ENCODE results near the gene LRRC52. TPM values are rescaled to one million over a fixed set of nuclear protein-coding genes. Genes with fewer than 3 reads are reported as not detected.

LRRC52 gene, protein sequence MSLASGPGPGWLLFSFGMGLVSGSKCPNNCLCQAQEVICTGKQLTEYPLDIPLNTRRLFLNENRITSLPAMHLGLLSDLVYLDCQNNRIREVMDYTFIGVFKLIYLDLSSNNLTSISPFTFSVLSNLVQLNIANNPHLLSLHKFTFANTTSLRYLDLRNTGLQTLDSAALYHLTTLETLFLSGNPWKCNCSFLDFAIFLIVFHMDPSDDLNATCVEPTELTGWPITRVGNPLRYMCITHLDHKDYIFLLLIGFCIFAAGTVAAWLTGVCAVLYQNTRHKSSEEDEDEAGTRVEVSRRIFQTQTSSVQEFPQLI
- polyA plus RNA-seq (2012; rRNA removed): not detected in 2 replicates
- not detected in 2 replicates for polyA plus RNA-seq (2012; cell fraction: cytosol; rRNA removed)
- not detected in 2 replicates for polyA plus RNA-seq (2012; cell fraction: nucleus; rRNA removed)

DNA sequence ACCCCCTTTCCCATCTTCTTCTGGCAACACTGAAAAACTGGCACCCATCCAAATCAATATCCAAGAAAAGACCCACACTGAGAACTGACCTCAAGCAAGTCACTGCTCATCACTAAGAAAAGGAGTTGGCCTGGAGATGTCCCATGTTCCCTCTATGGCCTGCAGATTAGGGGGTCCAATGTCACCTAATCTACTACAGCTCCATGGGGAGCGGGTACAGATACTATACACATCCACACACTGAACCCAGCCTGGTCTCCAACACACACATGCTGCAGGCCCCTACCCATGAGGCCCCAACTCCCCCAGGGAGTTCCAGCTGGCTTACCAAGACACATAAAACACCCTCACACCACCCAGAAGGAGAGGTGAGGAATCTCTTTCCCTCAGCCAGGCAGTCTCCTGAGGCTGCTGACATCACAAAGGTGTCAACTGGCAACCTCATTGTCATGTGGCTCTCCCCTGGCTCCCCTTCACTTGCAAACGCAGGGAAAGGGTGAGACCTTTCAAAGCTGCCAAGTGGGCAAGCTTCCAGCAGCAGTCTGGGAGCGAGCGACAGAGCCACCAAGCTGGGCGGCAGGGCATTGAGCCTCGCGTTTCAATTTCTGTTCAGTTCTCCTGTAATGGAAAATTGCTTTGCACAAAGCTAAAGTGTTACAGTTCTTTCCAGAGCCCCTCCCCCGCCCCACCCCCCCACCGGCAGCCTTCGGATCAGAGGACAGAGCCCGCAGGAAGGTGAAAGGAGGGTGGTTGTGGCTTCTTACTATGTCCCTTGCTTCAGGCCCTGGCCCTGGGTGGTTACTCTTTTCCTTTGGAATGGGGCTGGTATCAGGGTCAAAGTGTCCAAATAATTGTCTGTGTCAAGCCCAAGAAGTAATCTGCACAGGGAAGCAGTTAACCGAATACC, at the start of gene LRRC52:
Gene LRRC52 (plus strand): TSS at position 469 of the 907 bp plus-strand sequence. CDS start 297 bp downstream, at position 766.
- Histone ChIP-seq H4K20me1 (ENCODE audit: insufficient read depth) (no peaks in the 10 kb centered on the region), H3K79me2 (ENCODE audit: insufficient read depth) (no peaks in the 10 kb centered on the region), H3K9me3 (no peaks in the 10 kb centered on the region), H3F3A (replicated peaks; ENCODE audit: insufficient read depth) (no peaks in the 10 kb centered on the region), H2AFZ (ENCODE audit: low read depth) (no peak within 1 kb of the TSS), H3K4me3 (ENCODE audit: low read depth in 2 of 2, low read length in 1 of 2) (no peak within 1 kb of the TSS), H3K27me3 (ENCODE audit: insufficient read depth) (no peaks in the 10 kb centered on the region; the same call in 1 of the 2 replicates), H3K36me3 (replicated peaks in 1 of 2; ENCODE audit: control insufficient read depth in 1 of 2, insufficient read depth in 2 of 2, low read length in 1 of 2) (no peaks in the 10 kb centered on the region), H3K9me2 (no peaks in the 10 kb centered on the region), H3K4me1 (ENCODE audit: control insufficient read depth in 1 of 2, insufficient read depth in 2 of 2, low read depth in 1 of 2, low read length in 1 of 2) (peaks cover 0 to 3% of the 10 kb centered on the region in 2 experiments; a peak in 1 of 4 replicates), H3K4me2 (no peak within 1 kb of the TSS), H3K9ac (no peak within 1 kb of the TSS), H3K27ac (ENCODE audit: low read depth in 2 of 2, low read length in 1 of 2) (no peak within 1 kb of the TSS)
- DNase-seq: peak; percentile 16
- TF ChIP-seq, protein P1, sequence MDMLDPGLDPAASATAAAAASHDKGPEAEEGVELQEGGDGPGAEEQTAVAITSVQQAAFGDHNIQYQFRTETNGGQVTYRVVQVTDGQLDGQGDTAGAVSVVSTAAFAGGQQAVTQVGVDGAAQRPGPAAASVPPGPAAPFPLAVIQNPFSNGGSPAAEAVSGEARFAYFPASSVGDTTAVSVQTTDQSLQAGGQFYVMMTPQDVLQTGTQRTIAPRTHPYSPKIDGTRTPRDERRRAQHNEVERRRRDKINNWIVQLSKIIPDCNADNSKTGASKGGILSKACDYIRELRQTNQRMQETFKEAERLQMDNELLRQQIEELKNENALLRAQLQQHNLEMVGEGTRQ (IDR thresholded peaks at IDR 0.05; ENCODE audit: borderline replicate concordance, low read depth, low read length): no peak
- TF ChIP-seq TCF12 (IDR thresholded peaks at IDR 0.05): no peak
- TF ChIP-seq FOXM1 (IDR thresholded peaks at IDR 0.05; ENCODE audit: low read depth): no peak
- TF ChIP-seq, protein P2, sequence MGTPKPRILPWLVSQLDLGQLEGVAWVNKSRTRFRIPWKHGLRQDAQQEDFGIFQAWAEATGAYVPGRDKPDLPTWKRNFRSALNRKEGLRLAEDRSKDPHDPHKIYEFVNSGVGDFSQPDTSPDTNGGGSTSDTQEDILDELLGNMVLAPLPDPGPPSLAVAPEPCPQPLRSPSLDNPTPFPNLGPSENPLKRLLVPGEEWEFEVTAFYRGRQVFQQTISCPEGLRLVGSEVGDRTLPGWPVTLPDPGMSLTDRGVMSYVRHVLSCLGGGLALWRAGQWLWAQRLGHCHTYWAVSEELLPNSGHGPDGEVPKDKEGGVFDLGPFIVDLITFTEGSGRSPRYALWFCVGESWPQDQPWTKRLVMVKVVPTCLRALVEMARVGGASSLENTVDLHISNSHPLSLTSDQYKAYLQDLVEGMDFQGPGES (IDR thresholded peaks at IDR 0.05; ENCODE audit: low read depth, low read length): no peak
- TF ChIP-seq RAD21 (IDR thresholded peaks at IDR 0.05; ENCODE audit: low read length): no peak
- no peak for TF ChIP-seq CHD2 (IDR thresholded peaks at IDR 0.05; ENCODE audit: low read length, partially characterized antibody)
- no peak for TF ChIP-seq TEAD4 (IDR thresholded peaks at IDR 0.05; ENCODE audit: borderline replicate concordance, insufficient read depth)
- TF ChIP-seq RFX5 (IDR thresholded peaks at IDR 0.05; ENCODE audit: low read length): no peak
- TF ChIP-seq FOXJ3 (CRISPR knock-in tag; IDR thresholded peaks at IDR 0.05): no peak
- TF ChIP-seq EP300 (IDR thresholded peaks at IDR 0.05; ENCODE audit: borderline replicate concordance in 1 of 2, low read depth in 1 of 2, low read length in 1 of 2): no peak
- TF ChIP-seq GABPA (IDR thresholded peaks at IDR 0.05; ENCODE audit: low read depth): no peak
- TF ChIP-seq, protein P3, sequence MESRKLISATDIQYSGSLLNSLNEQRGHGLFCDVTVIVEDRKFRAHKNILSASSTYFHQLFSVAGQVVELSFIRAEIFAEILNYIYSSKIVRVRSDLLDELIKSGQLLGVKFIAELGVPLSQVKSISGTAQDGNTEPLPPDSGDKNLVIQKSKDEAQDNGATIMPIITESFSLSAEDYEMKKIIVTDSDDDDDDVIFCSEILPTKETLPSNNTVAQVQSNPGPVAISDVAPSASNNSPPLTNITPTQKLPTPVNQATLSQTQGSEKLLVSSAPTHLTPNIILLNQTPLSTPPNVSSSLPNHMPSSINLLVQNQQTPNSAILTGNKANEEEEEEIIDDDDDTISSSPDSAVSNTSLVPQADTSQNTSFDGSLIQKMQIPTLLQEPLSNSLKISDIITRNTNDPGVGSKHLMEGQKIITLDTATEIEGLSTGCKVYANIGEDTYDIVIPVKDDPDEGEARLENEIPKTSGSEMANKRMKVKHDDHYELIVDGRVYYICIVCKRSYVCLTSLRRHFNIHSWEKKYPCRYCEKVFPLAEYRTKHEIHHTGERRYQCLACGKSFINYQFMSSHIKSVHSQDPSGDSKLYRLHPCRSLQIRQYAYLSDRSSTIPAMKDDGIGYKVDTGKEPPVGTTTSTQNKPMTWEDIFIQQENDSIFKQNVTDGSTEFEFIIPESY (IDR thresholded peaks at IDR 0.05; ENCODE audit: borderline replicate concordance, low read depth): no peak
- no peak for TF ChIP-seq TAF1 (IDR thresholded peaks at IDR 0.05; ENCODE audit: borderline replicate concordance, low read depth, low read length)
- TF ChIP-seq EZH2phosphoT487 (IDR thresholded peaks at IDR 0.05; ENCODE audit: borderline replicate concordance, low read depth): no peak
- TF ChIP-seq SIN3A (IDR thresholded peaks at IDR 0.05; ENCODE audit: borderline replicate concordance, low read depth, low read length): no peak
- no peak for TF ChIP-seq RCOR1 (IDR thresholded peaks at IDR 0.05; ENCODE audit: low read length)
- TF ChIP-seq, protein P4, sequence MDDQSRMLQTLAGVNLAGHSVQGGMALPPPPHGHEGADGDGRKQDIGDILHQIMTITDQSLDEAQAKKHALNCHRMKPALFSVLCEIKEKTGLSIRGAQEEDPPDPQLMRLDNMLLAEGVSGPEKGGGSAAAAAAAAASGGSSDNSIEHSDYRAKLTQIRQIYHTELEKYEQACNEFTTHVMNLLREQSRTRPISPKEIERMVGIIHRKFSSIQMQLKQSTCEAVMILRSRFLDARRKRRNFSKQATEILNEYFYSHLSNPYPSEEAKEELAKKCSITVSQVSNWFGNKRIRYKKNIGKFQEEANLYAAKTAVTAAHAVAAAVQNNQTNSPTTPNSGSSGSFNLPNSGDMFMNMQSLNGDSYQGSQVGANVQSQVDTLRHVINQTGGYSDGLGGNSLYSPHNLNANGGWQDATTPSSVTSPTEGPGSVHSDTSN (IDR thresholded peaks at IDR 0.05): no peak
- TF ChIP-seq SMC3 (IDR thresholded peaks at IDR 0.05; ENCODE audit: low read depth, low read length): no peak
- ChIA-PET CTCF (interaction anchor here (1.2 to 1.3 kb wide), 2 partner anchors 49 to 150 kb away, joined by 3 to 4 read pairs; no protein-coding TSS in a partner anchor), POLR2A (no interaction called here)
- 26% methylated on average over 8 of the region's 12 CpGs for WGBS (ENCODE audit: low lambda C conversion rate)

Measured in SK-N-SH (cell line).